Measurements from ENCODE around the gene PRDM12.

DNA sequence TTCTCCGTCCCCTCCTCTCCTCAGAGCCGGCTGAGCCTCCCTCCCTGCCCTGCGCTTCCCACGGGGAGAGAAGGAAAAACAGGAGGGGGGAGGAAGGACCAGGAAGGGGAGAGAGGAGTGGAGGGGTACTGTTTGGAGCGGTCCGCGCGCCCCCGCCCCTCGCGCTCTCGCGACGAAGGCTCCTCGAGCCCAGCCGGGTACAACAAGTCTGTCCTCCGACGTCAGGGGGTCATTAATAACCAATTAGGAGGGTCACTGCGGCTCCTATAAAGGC is 480 bp upstream of the PRDM12 start:
- TF ChIP-seq, protein P1, sequence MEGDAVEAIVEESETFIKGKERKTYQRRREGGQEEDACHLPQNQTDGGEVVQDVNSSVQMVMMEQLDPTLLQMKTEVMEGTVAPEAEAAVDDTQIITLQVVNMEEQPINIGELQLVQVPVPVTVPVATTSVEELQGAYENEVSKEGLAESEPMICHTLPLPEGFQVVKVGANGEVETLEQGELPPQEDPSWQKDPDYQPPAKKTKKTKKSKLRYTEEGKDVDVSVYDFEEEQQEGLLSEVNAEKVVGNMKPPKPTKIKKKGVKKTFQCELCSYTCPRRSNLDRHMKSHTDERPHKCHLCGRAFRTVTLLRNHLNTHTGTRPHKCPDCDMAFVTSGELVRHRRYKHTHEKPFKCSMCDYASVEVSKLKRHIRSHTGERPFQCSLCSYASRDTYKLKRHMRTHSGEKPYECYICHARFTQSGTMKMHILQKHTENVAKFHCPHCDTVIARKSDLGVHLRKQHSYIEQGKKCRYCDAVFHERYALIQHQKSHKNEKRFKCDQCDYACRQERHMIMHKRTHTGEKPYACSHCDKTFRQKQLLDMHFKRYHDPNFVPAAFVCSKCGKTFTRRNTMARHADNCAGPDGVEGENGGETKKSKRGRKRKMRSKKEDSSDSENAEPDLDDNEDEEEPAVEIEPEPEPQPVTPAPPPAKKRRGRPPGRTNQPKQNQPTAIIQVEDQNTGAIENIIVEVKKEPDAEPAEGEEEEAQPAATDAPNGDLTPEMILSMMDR (IDR thresholded peaks at IDR 0.05): no peak
- TF ChIP-seq POLR2AphosphoS5 (IDR thresholded peaks at IDR 0.05): no peak
- TF ChIP-seq POLR2A (IDR thresholded peaks at IDR 0.05): no peak
